Renal pelvis (tissue), 3 donors: ENCODE results near the gene MX2. TPM values are rescaled to one million over a fixed set of nuclear protein-coding genes. Genes with fewer than 3 reads are reported as not detected.

Experiments used
- polyA plus RNA-seq, 3 donors: library from polyadenylated mRNA; unstranded; fragments of 120-200 nt; gene quantifications; one replicate each; pipeline ENCODE4 v1.2.1, GENCODE V29; 2013; ENCODE audit not compliant: insufficient read length in 3 of 3

MX2 gene
- polyA plus RNA-seq, 3 donors: 1.1 to 2.4 (median 1.4) TPM

Other genes starting within 250 kb of the MX2 start
- gene BACE2, start 193.9 kb upstream of the MX2 start, polyA plus RNA-seq: 10 to 100 TPM; 21.9 to 27.6 (median 23.7) TPM
- 10 to 100 TPM; 14.4 to 29.7 (median 15.8) TPM for gene FAM3B, start 45.2 kb upstream of the MX2 start, polyA plus RNA-seq
- 10 to 100 TPM in 1 of 3 donors, 1 to 10 TPM in 2; 8.1 to 12.0 (median 8.2) TPM for gene MX1, start 64.2 kb downstream of the MX2 start, polyA plus RNA-seq
- 10 to 100 TPM; 32.1 to 44.3 (median 37.0) TPM for gene TMPRSS2, start 146.1 kb downstream of the MX2 start, polyA plus RNA-seq